Left colon (tissue), 2 donors: ENCODE measurements around the gene RPN1. TPM values are rescaled to one million over a fixed set of nuclear protein-coding genes. Genes with fewer than 3 reads are reported as not detected.
"Not testable (repeated sequence)": the region's sequence is repeated elsewhere in the genome, so short reads cannot be mapped to it uniquely, and the experiment has no call there.

Experiments used
- ATAC-seq: fragments of 200-7000 bp; cut with Tn5 transposase; one replicate; pipeline ENCODE4 v1.9.1; 2020; ENCODE audit warnings: mild to moderate bottlenecking, moderate library complexity
- DNase-seq, 2 donors: peaks; one replicate each; pipeline ENCODE4 v3.0.0-alpha.2; 2020
- intact Hi-C, 2 donors: fragments of 100-400 bp; cut with DNase I in 1 of 2; cut with micrococcal nuclease in 1 of 2; formaldehyde crosslinking; loops; one replicate each; pipeline versions ENCODE4 v1.11.2 to v1.14.0; 2022; cut with DNase I, micrococcal nuclease
- total RNA-seq, 2 donors: library from RNA; stranded (reverse); fragmentation: NEBNext Ultra II Directional; extraction: Animal tissue kit (Norgen Biotek cat#: 25700); gene quantifications; one replicate each; pipeline ENCODE4 v1.2.1, GENCODE V29; 2021
- donor health status: DM: no; HTN: no; CAD: no.
- donor health status: DM: yes; HTN: yes; CAD: no.

RPN1 gene
- total RNA-seq, 2 donors from 2014 or later = 167 to 202 TPM

DNA sequence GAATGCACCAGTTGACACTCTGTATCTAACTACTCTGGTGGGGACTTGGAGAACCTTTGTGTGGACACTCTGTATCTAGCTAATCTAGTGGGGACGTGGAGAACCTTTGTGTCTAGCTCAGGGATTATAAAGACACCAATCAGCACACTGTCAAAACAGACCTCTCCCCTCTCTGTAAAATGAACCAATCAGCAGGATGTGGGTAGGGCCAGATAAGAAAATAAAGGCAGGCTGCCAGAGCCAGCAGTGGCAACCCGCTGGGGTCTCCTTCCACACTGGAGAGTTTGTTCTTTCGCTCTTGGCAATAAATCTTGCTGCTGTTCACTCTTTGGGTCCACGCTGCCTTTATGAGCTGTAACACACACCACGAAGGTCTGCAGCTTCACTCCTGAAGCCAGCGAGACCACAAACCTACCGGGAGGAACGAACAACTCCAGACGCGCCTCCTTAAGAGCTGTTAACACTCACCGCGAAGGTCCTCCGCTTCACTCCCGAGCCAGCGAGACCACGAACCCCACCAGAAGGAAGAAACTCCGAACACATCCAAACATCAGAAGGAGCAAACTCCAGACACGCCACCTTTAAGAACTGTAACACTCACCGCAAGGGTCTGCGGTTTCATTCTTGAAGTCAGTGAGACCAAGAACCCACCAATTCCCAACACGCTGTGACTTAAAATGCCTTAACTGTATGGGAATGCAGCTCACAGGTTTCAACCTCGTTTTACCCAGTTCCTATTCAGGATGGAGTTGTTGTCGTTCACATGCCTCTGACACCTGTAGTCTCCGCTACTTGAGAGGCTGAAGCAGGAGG lies 3.6 kb upstream of the RPN1 start:
- intact Hi-C loops, DNase-seq, ATAC-seq: not testable (repeated sequence)

GRCh38 chr3:128653383-128653992 lies 2.9 kb upstream of the RPN1 start:
- peak in 1 of 2 donors; percentile 21 for DNase-seq
- intact Hi-C loops, ATAC-seq: not testable (repeated sequence)

GRCh38 chr3:128648940-128649663 lies 1.5 kb downstream of the RPN1 start:
- no peak for ATAC-seq
- intact Hi-C loops = no loop called here
- DNase-seq = no peak

- DNase-seq (no peak), ATAC-seq (no peak)
- intact Hi-C loops = no loop called here
These were observed 2.2 kb downstream of the RPN1 start for GRCh38 chr3:128648402-128648801.

DNA sequence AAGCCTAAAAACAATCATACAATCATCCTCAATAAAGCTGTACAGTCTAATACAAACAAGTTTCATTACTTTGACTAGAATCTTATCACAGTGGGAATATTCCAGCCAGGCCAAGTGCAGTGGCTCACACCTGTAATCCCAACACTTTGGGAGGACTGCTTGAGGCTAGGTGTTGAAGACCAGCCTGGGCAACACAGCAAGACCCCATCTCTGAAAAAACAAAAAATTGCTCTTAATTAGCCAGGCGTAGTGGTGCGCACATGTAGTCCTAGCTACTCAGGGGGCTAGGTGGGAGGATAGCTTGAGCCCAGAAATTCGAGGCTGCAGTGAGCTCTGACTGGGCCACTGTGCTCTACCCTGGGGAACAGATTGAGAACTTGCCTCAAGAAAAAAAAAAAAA lies 3.3 kb downstream of the RPN1 start:
- no peak for DNase-seq
- intact Hi-C loops = no loop called here
- no peak for ATAC-seq

GRCh38 chr3:128634075-128634611 lies 16.5 kb downstream of the RPN1 start:
- no peak for DNase-seq
- no peak for ATAC-seq
- intact Hi-C loops = no loop called here

- DNase-seq (no peak), ATAC-seq (no peak)
These were observed 18.3 kb downstream of the RPN1 start for GRCh38 chr3:128632301-128632700.

DNA sequence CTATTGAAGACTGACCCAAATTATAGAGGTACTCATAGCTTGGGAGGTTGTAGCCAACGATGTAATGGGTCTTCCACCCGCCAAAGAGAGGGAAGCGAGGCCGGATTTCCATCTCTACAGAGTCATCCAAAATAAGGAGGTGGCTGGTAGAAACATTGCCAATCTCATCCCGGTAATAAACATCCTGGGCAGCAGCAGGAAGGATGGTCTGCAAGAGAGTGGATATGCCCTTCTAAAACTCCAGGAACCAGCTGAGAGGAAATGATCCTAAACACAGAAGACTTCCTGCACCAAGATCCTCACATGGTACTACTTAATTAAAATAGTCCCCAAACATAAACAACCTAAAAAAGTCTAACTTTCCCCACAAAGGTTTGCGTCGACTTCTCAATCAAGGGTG lies 20.7 kb downstream of the RPN1 start:
- DNase-seq = no peak
- ATAC-seq = no peak
- intact Hi-C loops = no loop called here

More at GRCh38 chr3:128632301-128632700, 18.3 kb downstream of the RPN1 start:
- intact Hi-C loops = no loop called here

DNA sequence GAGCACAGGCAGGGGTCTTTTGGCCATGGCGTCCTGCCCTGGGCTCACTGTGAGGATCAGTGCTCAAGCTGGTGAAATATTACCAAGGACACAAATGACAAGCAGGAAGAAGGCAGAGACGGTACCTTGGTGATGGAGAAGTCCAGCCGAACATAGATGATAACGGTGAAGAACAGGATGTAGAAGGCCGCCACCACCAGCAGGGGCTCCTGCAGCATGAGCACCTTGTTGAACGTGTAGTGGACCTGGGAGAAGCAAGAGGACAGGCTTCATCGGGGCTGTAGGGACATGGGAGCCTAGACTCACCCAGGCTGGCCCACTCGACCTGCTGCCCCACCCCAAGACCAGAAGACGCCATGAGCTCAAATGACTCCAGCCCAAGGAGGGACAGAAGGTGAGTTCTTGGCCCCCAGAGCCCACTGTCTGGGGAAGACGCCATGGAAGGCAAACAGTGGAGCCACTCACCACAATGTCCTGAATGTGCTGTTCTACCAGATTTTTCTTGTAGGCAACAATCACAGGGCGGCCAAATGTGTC lies 25.1 kb downstream of the RPN1 start:
- no peak for ATAC-seq
- DNase-seq = no peak
- intact Hi-C loops = no loop called here

- no peak for DNase-seq
- intact Hi-C loops = no loop called here
- ATAC-seq = no peak
These were observed 26.0 kb downstream of the RPN1 start for GRCh38 chr3:128624526-128625138.

GRCh38 chr3:128623762-128624176 lies 26.8 kb downstream of the RPN1 start:
- intact Hi-C loops = no loop called here
- ATAC-seq (no peak), DNase-seq (no peak)

GRCh38 chr3:128621931-128622330 lies 28.7 kb downstream of the RPN1 start:
- intact Hi-C loops = no loop called here
- no peak for ATAC-seq
- DNase-seq = no peak

DNA sequence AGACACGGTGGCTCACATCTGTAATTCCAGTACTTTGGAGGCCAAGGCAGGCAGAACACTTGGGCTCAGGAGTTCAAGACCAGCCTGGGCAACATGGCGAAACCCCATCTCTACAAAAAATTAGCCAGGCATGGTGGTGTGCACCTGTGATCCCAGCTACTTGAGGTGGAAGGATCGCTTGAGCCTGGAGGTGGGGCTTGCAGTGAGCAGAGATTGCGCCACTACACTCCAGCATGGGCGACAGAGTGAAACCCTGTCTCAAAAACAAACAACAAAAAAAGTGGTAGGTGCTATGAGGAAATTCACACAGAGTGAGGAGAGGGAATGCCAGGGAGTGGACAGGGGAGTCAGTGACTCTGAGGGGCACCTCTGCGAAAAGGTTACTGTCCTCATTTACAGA lies 29.4 kb downstream of the RPN1 start:
- intact Hi-C loops = no loop called here
- ATAC-seq = no peak
- DNase-seq = no peak

DNA sequence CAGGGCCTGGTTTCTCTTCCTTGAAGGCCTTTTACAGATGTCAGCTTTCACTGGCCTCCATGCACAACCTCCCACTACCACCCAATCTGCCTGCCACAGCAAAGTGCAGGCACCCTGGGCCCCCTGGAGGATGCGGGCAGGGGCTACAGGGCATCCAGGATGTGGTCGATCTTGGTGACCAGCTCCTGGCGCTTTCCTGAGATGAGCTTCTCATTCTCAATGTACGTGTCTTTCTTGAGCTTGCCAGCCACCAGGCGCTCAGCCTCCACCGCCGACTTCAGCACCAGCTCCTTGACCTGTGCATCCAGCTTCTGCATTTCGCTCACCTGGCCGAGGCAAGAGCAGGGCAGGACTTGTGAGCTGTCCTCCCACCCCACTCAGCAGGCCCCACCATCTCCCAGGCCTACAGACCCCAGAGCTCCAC lies 30.3 kb downstream of the RPN1 start:
- intact Hi-C loops = no loop called here
- DNase-seq (no peak), ATAC-seq (no peak)

- ATAC-seq = no peak
- intact Hi-C loops = no loop called here
- no peak for DNase-seq
These were observed 31.3 kb downstream of the RPN1 start for GRCh38 chr3:128619146-128619890.

DNA sequence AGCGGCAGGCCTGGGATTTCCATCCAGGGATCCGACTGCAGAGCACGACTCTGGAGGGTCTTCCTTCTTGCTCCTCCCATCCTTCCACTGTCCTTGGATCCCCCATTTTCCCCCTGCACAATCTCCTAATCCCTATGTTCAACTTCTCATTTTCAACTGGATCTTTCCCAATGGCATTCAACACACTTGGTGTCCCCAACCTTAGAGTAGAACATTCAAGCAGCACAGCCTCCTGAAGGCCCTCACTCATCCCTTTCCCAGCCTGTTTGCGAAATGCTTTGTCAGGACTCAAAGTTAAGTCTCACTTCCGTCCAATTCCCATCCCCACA lies 32.3 kb downstream of the RPN1 start:
- intact Hi-C loops = no loop called here
- DNase-seq = no peak
- no peak for ATAC-seq

DNA sequence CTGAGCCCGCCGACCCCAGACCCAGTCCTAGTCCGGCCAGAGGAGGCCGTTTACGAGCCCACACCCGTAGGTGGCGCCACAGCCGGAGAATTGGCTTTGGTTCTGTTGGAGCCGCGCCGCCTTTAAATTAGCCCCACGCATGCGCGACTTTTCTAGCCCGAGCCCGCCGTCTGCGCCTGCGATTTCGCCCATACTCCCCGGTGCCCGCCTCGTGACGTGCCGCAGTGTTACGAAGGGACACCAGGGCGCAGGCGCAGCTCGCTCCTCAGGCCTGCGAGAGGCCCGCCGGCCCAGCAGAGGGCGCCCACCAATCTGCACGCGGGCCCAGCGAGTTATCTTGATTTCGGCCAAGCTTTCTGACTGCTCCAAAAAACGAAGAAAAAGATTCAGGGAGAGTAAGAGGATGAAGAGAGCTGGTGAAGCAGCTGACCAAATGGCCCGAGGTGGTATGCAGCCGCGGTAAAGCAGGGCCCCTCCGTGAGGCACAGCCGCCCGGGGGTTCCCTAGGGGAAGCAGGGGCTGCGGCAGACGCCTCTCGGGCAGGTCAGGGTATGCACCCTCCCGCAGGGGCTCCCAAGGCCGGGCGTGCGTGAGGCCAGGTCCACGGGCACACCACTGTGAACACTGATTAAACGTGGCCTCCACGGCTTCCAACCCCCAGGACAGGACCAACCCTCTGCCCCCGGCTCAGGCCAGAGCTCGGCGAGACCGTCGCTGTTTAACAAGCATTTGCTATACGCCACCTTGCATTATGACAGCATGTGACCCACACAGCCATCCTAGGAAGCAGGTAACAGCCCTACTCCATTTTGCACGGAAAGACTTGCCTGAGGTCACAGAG lies 32.8 kb downstream of the RPN1 start:
- peak; percentile 97 to 99 for DNase-seq
- intact Hi-C loops = no loop called here
- ATAC-seq = peak; percentile 95

DNA sequence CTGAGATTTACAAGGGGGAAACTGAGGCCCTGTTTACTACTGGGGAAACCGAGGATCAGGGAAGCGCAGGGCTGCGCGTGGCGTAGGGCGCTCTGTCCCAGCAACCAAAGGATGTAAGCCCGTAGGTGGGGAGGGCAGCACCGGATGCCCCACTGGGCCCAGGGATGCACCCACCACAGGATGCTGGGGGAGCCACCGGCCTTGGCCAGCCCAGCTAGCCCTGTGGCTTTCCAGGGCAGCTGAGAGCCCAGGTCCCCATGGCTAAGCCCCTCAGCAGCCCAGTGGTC lies 33.4 kb downstream of the RPN1 start:
- peak in 1 of 2 donors; percentile 36 for DNase-seq
- intact Hi-C loops = no loop called here
- no peak for ATAC-seq
